DOHH2 (cell line): ENCODE measurements around the gene RABGAP1L.

Source experiments
- EZH2phosphoT487 ChIP-seq: fragments of 200-600 bp; sonication (generic); IDR thresholded peaks from 2 replicates; pipeline ENCODE4 v1.6.1; 2017; ENCODE audit warnings: borderline replicate concordance, mild to moderate bottlenecking, antibody characterized with exemption, low read length, moderate library complexity, mixed read lengths
- TF ChIP-seq, protein P1 (sequence below): fragments of 200-600 bp; sonication (generic); IDR thresholded peaks from one replicate; pipeline ENCODE4 v1.5.1; 2014; ENCODE audit warnings: antibody characterized with exemption, mild to moderate bottlenecking, low read depth, low read length; ENCODE audit not compliant: poor library complexity, severe bottlenecking

- TF ChIP-seq, protein P1, sequence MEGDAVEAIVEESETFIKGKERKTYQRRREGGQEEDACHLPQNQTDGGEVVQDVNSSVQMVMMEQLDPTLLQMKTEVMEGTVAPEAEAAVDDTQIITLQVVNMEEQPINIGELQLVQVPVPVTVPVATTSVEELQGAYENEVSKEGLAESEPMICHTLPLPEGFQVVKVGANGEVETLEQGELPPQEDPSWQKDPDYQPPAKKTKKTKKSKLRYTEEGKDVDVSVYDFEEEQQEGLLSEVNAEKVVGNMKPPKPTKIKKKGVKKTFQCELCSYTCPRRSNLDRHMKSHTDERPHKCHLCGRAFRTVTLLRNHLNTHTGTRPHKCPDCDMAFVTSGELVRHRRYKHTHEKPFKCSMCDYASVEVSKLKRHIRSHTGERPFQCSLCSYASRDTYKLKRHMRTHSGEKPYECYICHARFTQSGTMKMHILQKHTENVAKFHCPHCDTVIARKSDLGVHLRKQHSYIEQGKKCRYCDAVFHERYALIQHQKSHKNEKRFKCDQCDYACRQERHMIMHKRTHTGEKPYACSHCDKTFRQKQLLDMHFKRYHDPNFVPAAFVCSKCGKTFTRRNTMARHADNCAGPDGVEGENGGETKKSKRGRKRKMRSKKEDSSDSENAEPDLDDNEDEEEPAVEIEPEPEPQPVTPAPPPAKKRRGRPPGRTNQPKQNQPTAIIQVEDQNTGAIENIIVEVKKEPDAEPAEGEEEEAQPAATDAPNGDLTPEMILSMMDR = no peak
- no peak for TF ChIP-seq EZH2phosphoT487
Measured at GRCh38 chr1:174931214-174931613, 771.9 kb downstream of the RABGAP1L start.
